ENCODE measurements around the gene RCVRN.

The RCVRN gene

DNA sequence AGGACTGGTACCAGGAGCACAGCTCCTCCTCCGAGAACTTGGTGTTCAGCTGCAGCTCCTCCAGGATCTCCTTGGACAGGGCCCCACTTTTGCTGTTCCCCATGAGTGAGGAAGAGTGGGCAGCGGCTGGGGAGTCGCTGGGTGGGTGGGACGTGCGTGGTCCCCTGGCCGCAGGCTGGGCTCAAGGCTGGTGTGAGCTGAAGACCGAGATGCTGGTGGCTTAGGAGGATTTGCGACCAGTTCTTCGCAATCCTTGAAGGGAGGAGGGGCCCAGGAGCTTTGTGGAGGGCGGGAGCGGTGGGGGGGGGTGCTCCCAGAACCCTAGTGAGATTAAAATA lies at the start of gene RCVRN:
RCVRN (minus strand) TSS at position 194 of the 338 bp plus-strand sequence; CDS start at position 103, 91 bp downstream.
- Histone ChIP-seq H3K9ac (ENCODE audit: low read length in 5 of 5) (no peak within 1 kb of the TSS), H3K9me3 (ENCODE audit: control insufficient read depth in 5 of 5, low read length in 5 of 5) (no peaks in the 10 kb centered on the region), H3K27me3 (ENCODE audit: control insufficient read depth in 5 of 5, insufficient read depth in 4 of 5, low read length in 5 of 5) (peaks cover 0 to 5% (median 3%) of the 10 kb centered on the region in 5 donors), H3K36me3 (ENCODE audit: control insufficient read depth in 5 of 5, insufficient read depth in 5 of 5, low read length in 5 of 5) (no peaks in the 10 kb centered on the region), H3K4me1 (ENCODE audit: control insufficient read depth in 5 of 5, insufficient read depth in 5 of 5, low read length in 5 of 5) (peaks cover 0 to 29% (median 19%) of the 10 kb centered on the region in 5 donors), H3K27ac (ENCODE audit: low read depth, low read length) (no peak within 1 kb of the TSS), H3K4me3 (ENCODE audit: low read depth in 1 of 5, low read length in 5 of 5) (no peak within 1 kb of the TSS)

DNA sequence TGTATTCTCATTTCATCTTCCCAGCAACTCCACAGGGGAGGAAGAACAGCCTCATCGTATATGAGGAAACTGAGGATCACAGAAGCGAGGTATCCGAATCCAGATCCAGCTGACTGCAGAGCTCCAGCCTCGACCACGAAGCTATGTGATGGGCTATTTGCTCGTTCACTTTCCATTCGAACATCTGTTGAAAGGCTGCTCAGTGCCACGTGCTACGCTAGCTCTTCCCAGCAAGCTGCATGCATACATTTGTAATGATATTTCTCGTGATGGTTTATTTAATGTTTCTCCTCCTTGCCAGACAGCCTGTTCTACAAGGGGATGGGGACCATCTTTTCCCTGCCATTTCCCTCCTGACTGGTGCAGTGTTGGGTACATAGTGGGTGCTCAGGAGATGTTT lies 48.4 kb upstream of the RCVRN start:
- H3K27ac ChIP-seq (ENCODE audit: low read depth, low read length): no peak overlapping the region
- no peaks in the 10 kb centered on the region for H3K9me3 ChIP-seq (ENCODE audit: control insufficient read depth in 5 of 5, low read length in 5 of 5)
- peaks cover 0 to 4% (median 0%) of the 10 kb centered on the region in 5 donors for H3K36me3 ChIP-seq (ENCODE audit: control insufficient read depth in 5 of 5, insufficient read depth in 5 of 5, low read length in 5 of 5)
- no peak overlapping the region for H3K4me3 ChIP-seq (ENCODE audit: low read depth in 1 of 5, low read length in 5 of 5)
- H3K9ac ChIP-seq (ENCODE audit: low read length in 5 of 5): no peak overlapping the region
- peaks cover 0 to 9% (median 0%) of the 10 kb centered on the region in 5 donors for H3K4me1 ChIP-seq (ENCODE audit: control insufficient read depth in 5 of 5, insufficient read depth in 5 of 5, low read length in 5 of 5)
- H3K27me3 ChIP-seq (ENCODE audit: control insufficient read depth in 5 of 5, insufficient read depth in 4 of 5, low read length in 5 of 5): peaks cover 0 to 10% (median 3%) of the 10 kb centered on the region in 5 donors

DNA sequence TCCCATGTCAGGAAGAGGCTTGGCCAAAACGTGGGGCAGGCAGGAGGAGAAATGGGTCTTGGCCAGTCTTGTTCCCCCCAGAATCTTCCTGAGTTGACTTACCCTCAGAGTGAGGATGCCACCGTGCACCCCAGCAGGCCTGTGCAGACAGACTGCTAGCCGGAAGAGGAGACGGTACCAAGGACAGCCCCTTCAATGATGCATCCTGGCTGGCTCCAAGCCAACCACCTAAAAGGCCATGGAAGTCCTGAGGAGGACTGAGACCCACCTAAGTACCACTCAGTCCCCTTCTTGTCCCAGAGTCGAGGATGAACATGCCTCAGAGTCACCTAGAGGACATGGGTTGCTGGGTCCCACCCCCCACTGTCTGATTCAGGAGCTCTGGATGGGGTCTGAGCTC lies 46.7 kb upstream of the RCVRN start:
- peak overlapping the region in 1 of 5 donors; percentile 13 for H3K9ac ChIP-seq (ENCODE audit: low read length in 5 of 5)
- peaks cover 0 to 8% (median 0%) of the 10 kb centered on the region in 5 donors for H3K27me3 ChIP-seq (ENCODE audit: control insufficient read depth in 5 of 5, insufficient read depth in 4 of 5, low read length in 5 of 5)
- H3K4me1 ChIP-seq (ENCODE audit: control insufficient read depth in 5 of 5, insufficient read depth in 5 of 5, low read length in 5 of 5): peaks cover 0 to 5% (median 0%) of the 10 kb centered on the region in 5 donors
- H3K36me3 ChIP-seq (ENCODE audit: control insufficient read depth in 5 of 5, insufficient read depth in 5 of 5, low read length in 5 of 5): peaks cover 0 to 7% (median 0%) of the 10 kb centered on the region in 5 donors
- no peak overlapping the region for H3K4me3 ChIP-seq (ENCODE audit: low read depth in 1 of 5, low read length in 5 of 5)
- no peaks in the 10 kb centered on the region for H3K9me3 ChIP-seq (ENCODE audit: control insufficient read depth in 5 of 5, low read length in 5 of 5)
- H3K27ac ChIP-seq (ENCODE audit: low read depth, low read length): no peak overlapping the region

DNA sequence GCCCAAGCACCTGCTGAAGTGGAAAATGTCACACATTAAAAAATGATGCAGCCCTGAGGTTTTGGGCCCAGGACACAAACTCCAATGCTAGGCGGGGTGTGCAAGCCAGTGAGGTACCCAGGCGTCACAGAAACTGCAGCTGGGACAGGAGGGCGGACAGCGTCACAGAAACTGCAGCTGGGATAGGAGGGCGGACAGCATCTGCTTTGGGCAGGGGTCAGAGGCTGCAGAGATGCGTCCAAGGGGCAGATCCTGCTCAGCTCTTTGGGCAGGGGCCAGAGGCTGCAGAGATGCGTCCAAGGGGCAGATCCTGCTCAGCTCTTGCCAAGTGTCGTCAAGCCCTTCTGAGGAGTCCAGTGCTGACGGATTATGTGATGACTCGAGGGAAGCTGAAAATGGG lies 43.9 kb upstream of the RCVRN start:
- H3K36me3 ChIP-seq (ENCODE audit: control insufficient read depth in 5 of 5, insufficient read depth in 5 of 5, low read length in 5 of 5): peaks cover 0 to 24% (median 7%) of the 10 kb centered on the region in 5 donors
- H3K4me1 ChIP-seq (ENCODE audit: control insufficient read depth in 5 of 5, insufficient read depth in 5 of 5, low read length in 5 of 5): peaks cover 0 to 3% (median 0%) of the 10 kb centered on the region in 5 donors
- no peak overlapping the region for H3K27ac ChIP-seq (ENCODE audit: low read depth, low read length)

DNA sequence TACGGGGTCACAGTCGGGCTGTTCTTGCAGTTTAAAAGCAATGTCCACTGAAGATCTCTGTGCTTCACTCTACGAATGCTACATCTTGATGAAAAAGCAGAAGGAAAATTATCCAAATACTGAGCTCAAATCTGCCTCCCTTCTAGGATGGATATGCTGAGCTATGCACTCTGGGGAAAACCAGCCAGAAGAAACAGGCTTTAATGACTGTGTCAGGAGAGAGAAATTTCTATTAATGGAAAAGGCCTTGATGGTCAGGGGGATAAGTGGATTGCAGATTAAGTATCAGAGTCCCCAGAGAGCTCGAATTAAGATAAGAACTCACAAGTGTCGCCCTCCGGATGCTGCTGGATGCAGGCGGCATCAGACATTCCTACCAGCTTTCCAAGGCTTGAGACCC lies 39.6 kb upstream of the RCVRN start:
- no peak overlapping the region for H3K9ac ChIP-seq (ENCODE audit: low read length in 5 of 5)
- H3K27ac ChIP-seq (ENCODE audit: low read depth, low read length): no peak overlapping the region
- no peaks in the 10 kb centered on the region for H3K9me3 ChIP-seq (ENCODE audit: control insufficient read depth in 5 of 5, low read length in 5 of 5)
- no peaks in the 10 kb centered on the region for H3K27me3 ChIP-seq (ENCODE audit: control insufficient read depth in 5 of 5, insufficient read depth in 4 of 5, low read length in 5 of 5)
- H3K4me1 ChIP-seq (ENCODE audit: control insufficient read depth in 5 of 5, insufficient read depth in 5 of 5, low read length in 5 of 5): peaks cover 0 to 3% (median 0%) of the 10 kb centered on the region in 5 donors
- H3K4me3 ChIP-seq (ENCODE audit: low read depth in 1 of 5, low read length in 5 of 5): no peak overlapping the region
- H3K36me3 ChIP-seq (ENCODE audit: control insufficient read depth in 5 of 5, insufficient read depth in 5 of 5, low read length in 5 of 5): peaks cover 0 to 58% (median 23%) of the 10 kb centered on the region in 5 donors

More for the DNA sequence above, 43.9 kb upstream of the RCVRN start:
- no peak overlapping the region for H3K4me3 ChIP-seq (ENCODE audit: low read depth in 1 of 5, low read length in 5 of 5)
- peaks cover 0 to 4% (median 0%) of the 10 kb centered on the region in 5 donors for H3K27me3 ChIP-seq (ENCODE audit: control insufficient read depth in 5 of 5, insufficient read depth in 4 of 5, low read length in 5 of 5)
- no peaks in the 10 kb centered on the region for H3K9me3 ChIP-seq (ENCODE audit: control insufficient read depth in 5 of 5, low read length in 5 of 5)
- no peak overlapping the region for H3K9ac ChIP-seq (ENCODE audit: low read length in 5 of 5)

DNA sequence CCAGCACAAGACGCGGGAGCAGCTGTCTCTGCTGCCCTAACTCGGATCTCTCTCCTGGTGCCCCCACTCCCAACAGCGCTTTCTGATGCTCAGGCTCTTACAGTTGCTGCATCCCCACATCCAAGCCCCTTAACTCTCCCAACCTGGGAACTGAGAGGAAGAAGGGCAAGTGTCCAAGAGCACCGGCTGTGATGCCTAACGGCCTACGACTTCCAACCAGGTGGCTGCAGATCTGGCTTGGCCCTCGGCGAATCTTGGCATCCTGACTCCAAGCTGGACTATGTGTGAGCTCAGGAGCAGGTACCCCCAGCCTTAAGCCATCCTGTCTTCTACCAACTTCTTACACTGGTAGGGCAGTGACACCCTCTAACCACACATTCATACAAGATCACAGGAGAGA lies 38.3 kb upstream of the RCVRN start:
- H3K9me3 ChIP-seq (ENCODE audit: control insufficient read depth in 5 of 5, low read length in 5 of 5): peaks cover 0 to 5% (median 4%) of the 10 kb centered on the region in 5 donors
- H3K27ac ChIP-seq (ENCODE audit: low read depth, low read length): no peak overlapping the region
- no peak overlapping the region for H3K9ac ChIP-seq (ENCODE audit: low read length in 5 of 5)
- H3K27me3 ChIP-seq (ENCODE audit: control insufficient read depth in 5 of 5, insufficient read depth in 4 of 5, low read length in 5 of 5): no peaks in the 10 kb centered on the region
- H3K36me3 ChIP-seq (ENCODE audit: control insufficient read depth in 5 of 5, insufficient read depth in 5 of 5, low read length in 5 of 5): peaks cover 0 to 69% (median 23%) of the 10 kb centered on the region in 5 donors
- no peaks in the 10 kb centered on the region for H3K4me1 ChIP-seq (ENCODE audit: control insufficient read depth in 5 of 5, insufficient read depth in 5 of 5, low read length in 5 of 5)
- H3K4me3 ChIP-seq (ENCODE audit: low read depth in 1 of 5, low read length in 5 of 5): no peak overlapping the region

DNA sequence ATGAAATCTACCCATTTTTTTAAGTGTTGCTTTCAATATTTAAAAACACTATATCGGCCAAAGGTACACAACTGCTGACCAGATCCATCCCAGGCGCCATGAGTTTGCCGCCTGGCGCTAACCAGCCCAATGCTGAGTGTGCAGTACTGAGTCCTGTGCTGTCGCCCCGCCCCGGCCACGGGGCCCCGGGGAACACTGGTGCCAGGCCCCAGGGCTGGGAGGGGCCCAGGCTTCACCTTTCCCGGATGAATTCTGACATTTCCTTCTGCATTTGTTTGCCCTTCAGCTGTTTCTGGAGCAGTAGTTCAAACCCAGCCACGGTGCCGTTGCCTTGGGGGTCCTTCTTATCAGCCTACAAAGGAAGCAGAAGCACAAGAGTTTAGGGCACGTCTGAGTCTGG lies 37.8 kb upstream of the RCVRN start:
- Histone ChIP-seq H3K27me3 (ENCODE audit: control insufficient read depth in 5 of 5, insufficient read depth in 4 of 5, low read length in 5 of 5) (no peaks in the 10 kb centered on the region), H3K36me3 (ENCODE audit: control insufficient read depth in 5 of 5, insufficient read depth in 5 of 5, low read length in 5 of 5) (peaks cover 0 to 69% (median 23%) of the 10 kb centered on the region in 5 donors), H3K4me1 (ENCODE audit: control insufficient read depth in 5 of 5, insufficient read depth in 5 of 5, low read length in 5 of 5) (no peaks in the 10 kb centered on the region), H3K9me3 (ENCODE audit: control insufficient read depth in 5 of 5, low read length in 5 of 5) (peaks cover 3 to 8% (median 7%) of the 10 kb centered on the region in 5 donors), H3K4me3 (ENCODE audit: low read depth in 1 of 5, low read length in 5 of 5) (no peak overlapping the region), H3K9ac (ENCODE audit: low read length in 5 of 5) (no peak overlapping the region), H3K27ac (ENCODE audit: low read depth, low read length) (no peak overlapping the region)

DNA sequence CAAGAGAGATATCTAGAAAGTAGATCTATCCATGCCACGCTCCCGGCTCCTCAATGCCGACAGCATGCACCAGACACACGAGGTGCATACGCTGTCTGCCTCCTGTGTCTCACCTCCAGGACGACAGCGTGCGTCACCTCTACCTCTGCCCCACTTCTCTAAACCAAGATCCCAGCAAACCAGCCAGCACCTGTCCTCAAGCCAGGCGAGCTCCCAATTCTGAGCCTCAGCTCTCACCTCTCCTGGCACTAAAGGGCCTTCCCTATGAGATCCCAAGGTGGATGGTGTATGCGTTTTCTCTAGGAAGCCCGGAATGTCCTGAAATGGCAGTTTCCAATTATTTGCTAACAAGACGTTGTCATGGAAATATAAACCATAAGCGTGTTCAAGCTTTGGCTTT lies 36.2 kb upstream of the RCVRN start:
- H3K4me1 ChIP-seq (ENCODE audit: control insufficient read depth in 5 of 5, insufficient read depth in 5 of 5, low read length in 5 of 5): peaks cover 6 to 14% (median 13%) of the 10 kb centered on the region in 5 donors
- no peaks in the 10 kb centered on the region for H3K27me3 ChIP-seq (ENCODE audit: control insufficient read depth in 5 of 5, insufficient read depth in 4 of 5, low read length in 5 of 5)
- H3K27ac ChIP-seq (ENCODE audit: low read depth, low read length): no peak overlapping the region
- no peak overlapping the region for H3K9ac ChIP-seq (ENCODE audit: low read length in 5 of 5)
- peaks cover 0 to 70% (median 24%) of the 10 kb centered on the region in 5 donors for H3K36me3 ChIP-seq (ENCODE audit: control insufficient read depth in 5 of 5, insufficient read depth in 5 of 5, low read length in 5 of 5)
- H3K9me3 ChIP-seq (ENCODE audit: control insufficient read depth in 5 of 5, low read length in 5 of 5): peaks cover 4 to 9% (median 8%) of the 10 kb centered on the region in 5 donors
- no peak overlapping the region for H3K4me3 ChIP-seq (ENCODE audit: low read depth in 1 of 5, low read length in 5 of 5)

DNA sequence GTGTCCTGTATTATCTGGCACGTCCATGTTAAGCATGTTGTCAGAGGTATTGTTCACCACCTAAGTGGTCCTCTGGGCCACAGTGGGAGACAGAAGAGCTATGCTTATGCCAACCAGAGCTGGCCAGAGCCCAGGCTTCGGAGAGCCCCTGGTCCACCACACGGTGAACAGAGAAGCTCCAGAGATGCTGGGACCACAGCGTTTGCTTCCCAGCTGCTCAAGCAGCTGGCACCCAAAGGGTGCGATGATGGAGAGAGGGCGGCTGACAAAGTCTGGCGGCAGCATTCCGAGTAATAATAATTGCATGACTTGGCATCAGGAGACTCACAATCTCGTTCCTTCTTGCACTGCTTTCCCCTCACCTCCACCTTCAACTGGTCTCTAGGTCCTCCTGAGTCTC lies 35.8 kb upstream of the RCVRN start:
- Histone ChIP-seq H3K4me3 (ENCODE audit: low read depth in 1 of 5, low read length in 5 of 5) (no peak overlapping the region), H3K27me3 (ENCODE audit: control insufficient read depth in 5 of 5, insufficient read depth in 4 of 5, low read length in 5 of 5) (no peaks in the 10 kb centered on the region), H3K36me3 (ENCODE audit: control insufficient read depth in 5 of 5, insufficient read depth in 5 of 5, low read length in 5 of 5) (peaks cover 0 to 67% (median 22%) of the 10 kb centered on the region in 5 donors), H3K9me3 (ENCODE audit: control insufficient read depth in 5 of 5, low read length in 5 of 5) (peaks cover 4 to 9% (median 8%) of the 10 kb centered on the region in 5 donors), H3K9ac (ENCODE audit: low read length in 5 of 5) (no peak overlapping the region), H3K4me1 (ENCODE audit: control insufficient read depth in 5 of 5, insufficient read depth in 5 of 5, low read length in 5 of 5) (peaks cover 7 to 18% (median 17%) of the 10 kb centered on the region in 5 donors), H3K27ac (ENCODE audit: low read depth, low read length) (no peak overlapping the region)

DNA sequence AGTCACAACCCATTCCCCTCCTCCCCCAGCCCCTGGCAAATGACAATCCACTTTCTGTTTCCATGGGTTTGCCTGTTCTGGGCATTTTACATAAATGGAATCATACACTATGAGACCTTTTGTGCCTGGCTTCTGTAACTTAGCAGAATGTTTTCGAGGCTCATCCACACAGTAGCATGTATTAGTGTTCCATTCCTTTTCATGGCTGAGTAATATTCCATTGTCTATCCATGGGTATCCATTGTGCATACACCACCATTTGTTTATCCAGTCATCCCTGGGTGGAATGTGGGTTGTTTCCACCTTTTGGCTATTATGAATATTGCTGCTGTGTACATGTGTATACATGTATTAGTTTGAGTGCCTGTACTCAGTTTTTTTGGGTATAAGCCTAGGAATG lies 33.7 kb upstream of the RCVRN start:
- Histone ChIP-seq H3K9me3 (ENCODE audit: control insufficient read depth in 5 of 5, low read length in 5 of 5) (peaks cover 4 to 9% (median 8%) of the 10 kb centered on the region in 5 donors), H3K36me3 (ENCODE audit: control insufficient read depth in 5 of 5, insufficient read depth in 5 of 5, low read length in 5 of 5) (peaks cover 0 to 64% (median 22%) of the 10 kb centered on the region in 5 donors), H3K27me3 (ENCODE audit: control insufficient read depth in 5 of 5, insufficient read depth in 4 of 5, low read length in 5 of 5) (no peaks in the 10 kb centered on the region), H3K4me3 (ENCODE audit: low read depth in 1 of 5, low read length in 5 of 5) (no peak overlapping the region), H3K27ac (ENCODE audit: low read depth, low read length) (no peak overlapping the region), H3K4me1 (ENCODE audit: control insufficient read depth in 5 of 5, insufficient read depth in 5 of 5, low read length in 5 of 5) (peaks cover 7 to 29% (median 25%) of the 10 kb centered on the region in 5 donors), H3K9ac (ENCODE audit: low read length in 5 of 5) (no peak overlapping the region)
